ENCODE data around the gene UCN2. TPM values are rescaled to one million over a fixed set of nuclear protein-coding genes. Genes with fewer than 3 reads are reported as not detected.

The UCN2 gene
- total RNA-seq, 2 experiments from 2014 or later = not detected

GRCh38 chr3:48596157-48596556, 32.6 kb upstream of the UCN2 start:
- DNase-seq = no peak

GRCh38 chr3:48595526-48596121, 32.0 kb upstream of the UCN2 start:
- H3K4me3 Mint-ChIP-seq = no peak overlapping the region

More at GRCh38 chr3:48596157-48596556, 32.6 kb upstream of the UCN2 start:
- H3K27me3 Mint-ChIP-seq = peaks cover 23% of the 10 kb centered on the region
- H3K9me3 Mint-ChIP-seq (ENCODE audit: low read depth) = no peaks in the 10 kb centered on the region
- CTCF ChIA-PET = no interaction called here
- ATAC-seq = no peak
- no peaks in the 10 kb centered on the region for H3K4me1 Mint-ChIP-seq
- peaks cover 8% of the 10 kb centered on the region for H3K36me3 Mint-ChIP-seq
- no peak overlapping the region for H3K27ac Mint-ChIP-seq
- no peak overlapping the region for H3K4me3 Mint-ChIP-seq

GRCh38 chr3:48595075-48595525, 31.5 kb upstream of the UCN2 start, which contains the start of gene COL7A1:
TSS of gene COL7A1 (minus strand) at chr3:48595329. CDS start at chr3:48595159, 170 bp downstream.
- Mint-ChIP-seq H3K4me1 (no peaks in the 10 kb centered on the region), H3K9me3 (ENCODE audit: low read depth) (no peaks in the 10 kb centered on the region), H3K27ac (no peak within 1 kb of the TSS), H3K27me3 (peaks cover 25% of the 10 kb centered on the region), H3K36me3 (peaks cover 3% of the 10 kb centered on the region), H3K4me3 (no peak within 1 kb of the TSS)
- DNase-seq (no peak), ATAC-seq (no peak)
- CTCF ChIA-PET = no interaction called here

More at GRCh38 chr3:48595526-48596121, 32.0 kb upstream of the UCN2 start:
- ATAC-seq (peak; percentile 7), DNase-seq (no peak)
- Mint-ChIP-seq H3K36me3 (peaks cover 5% of the 10 kb centered on the region), H3K27me3 (peaks cover 25% of the 10 kb centered on the region), H3K4me1 (no peaks in the 10 kb centered on the region), H3K9me3 (ENCODE audit: low read depth) (no peaks in the 10 kb centered on the region), H3K27ac (no peak overlapping the region)
- CTCF ChIA-PET = no interaction called here

- CTCF ChIA-PET = no interaction called here
- H3K27ac Mint-ChIP-seq = no peak overlapping the region
- no peak overlapping the region for H3K4me3 Mint-ChIP-seq
- no peaks in the 10 kb centered on the region for H3K9me3 Mint-ChIP-seq (ENCODE audit: low read depth)
- no peak for ATAC-seq
- H3K36me3 Mint-ChIP-seq = peaks cover 2% of the 10 kb centered on the region
- peaks cover 29% of the 10 kb centered on the region for H3K27me3 Mint-ChIP-seq
- no peak for DNase-seq
- H3K4me1 Mint-ChIP-seq = no peaks in the 10 kb centered on the region
These were observed 31.0 kb upstream of the UCN2 start for GRCh38 chr3:48594417-48595049.

- Mint-ChIP-seq H3K36me3 (no peaks in the 10 kb centered on the region), H3K4me1 (no peaks in the 10 kb centered on the region), H3K4me3 (no peak overlapping the region), H3K27ac (no peak overlapping the region), H3K9me3 (ENCODE audit: low read depth) (no peaks in the 10 kb centered on the region), H3K27me3 (peaks cover 36% of the 10 kb centered on the region)
- CTCF ChIA-PET = interaction anchor here (0.6 kb wide), 1 partner anchor 271 kb away, joined by 3 read pairs; no protein-coding TSS in a partner anchor
- DNase-seq (no peak), ATAC-seq (no peak)
These were observed 29.8 kb upstream of the UCN2 start for GRCh38 chr3:48593337-48593736.

GRCh38 chr3:48592519-48593087, 29.0 kb upstream of the UCN2 start:
- H3K4me3 Mint-ChIP-seq = no peak overlapping the region
- H3K36me3 Mint-ChIP-seq = no peaks in the 10 kb centered on the region
- H3K27me3 Mint-ChIP-seq = peaks cover 36% of the 10 kb centered on the region
- no peak overlapping the region for H3K27ac Mint-ChIP-seq
- H3K9me3 Mint-ChIP-seq (ENCODE audit: low read depth) = no peaks in the 10 kb centered on the region
- CTCF ChIA-PET = interaction anchor here (0.6 kb wide), 1 partner anchor 271 kb away, joined by 3 read pairs; no protein-coding TSS in a partner anchor
- H3K4me1 Mint-ChIP-seq = no peaks in the 10 kb centered on the region
- ATAC-seq = no peak
- no peak for DNase-seq

GRCh38 chr3:48591886-48592518, 28.4 kb upstream of the UCN2 start:
- H3K9me3 Mint-ChIP-seq (ENCODE audit: low read depth) = no peaks in the 10 kb centered on the region
- no peaks in the 10 kb centered on the region for H3K36me3 Mint-ChIP-seq
- no peak for DNase-seq
- ATAC-seq = no peak
- H3K27ac Mint-ChIP-seq = no peak overlapping the region
- CTCF ChIA-PET = no interaction called here
- H3K4me1 Mint-ChIP-seq = no peaks in the 10 kb centered on the region
- H3K4me3 Mint-ChIP-seq = no peak overlapping the region
- H3K27me3 Mint-ChIP-seq = peaks cover 36% of the 10 kb centered on the region

- no peak overlapping the region for H3K27ac Mint-ChIP-seq
- ATAC-seq (no peak), DNase-seq (no peak)
- CTCF ChIA-PET = no interaction called here
- H3K4me3 Mint-ChIP-seq = no peak overlapping the region
- no peaks in the 10 kb centered on the region for H3K4me1 Mint-ChIP-seq
- H3K9me3 Mint-ChIP-seq (ENCODE audit: low read depth) = no peaks in the 10 kb centered on the region
- peaks cover 36% of the 10 kb centered on the region for H3K27me3 Mint-ChIP-seq
- H3K36me3 Mint-ChIP-seq = no peaks in the 10 kb centered on the region
These were observed 27.9 kb upstream of the UCN2 start for GRCh38 chr3:48591436-48591835.

GRCh38 chr3:48588230-48588629, 24.6 kb upstream of the UCN2 start:
- peaks cover 2% of the 10 kb centered on the region for H3K4me1 Mint-ChIP-seq
- DNase-seq (no peak), ATAC-seq (no peak)
- peaks cover 17% of the 10 kb centered on the region for H3K27me3 Mint-ChIP-seq
- no peak overlapping the region for H3K4me3 Mint-ChIP-seq
- no peaks in the 10 kb centered on the region for H3K9me3 Mint-ChIP-seq (ENCODE audit: low read depth)
- H3K27ac Mint-ChIP-seq = no peak overlapping the region
- CTCF ChIA-PET = no interaction called here
- H3K36me3 Mint-ChIP-seq = no peaks in the 10 kb centered on the region

GRCh38 chr3:48587686-48588085, 24.1 kb upstream of the UCN2 start:
- Mint-ChIP-seq H3K4me1 (peaks cover 2% of the 10 kb centered on the region), H3K27me3 (peaks cover 13% of the 10 kb centered on the region), H3K9me3 (ENCODE audit: low read depth) (no peaks in the 10 kb centered on the region), H3K4me3 (no peak overlapping the region), H3K36me3 (no peaks in the 10 kb centered on the region), H3K27ac (no peak overlapping the region)
- DNase-seq = no peak
- ATAC-seq = no peak
- CTCF ChIA-PET = no interaction called here

- Mint-ChIP-seq H3K27me3 (peaks cover 10% of the 10 kb centered on the region), H3K9me3 (ENCODE audit: low read depth) (no peaks in the 10 kb centered on the region), H3K27ac (no peak overlapping the region), H3K4me1 (peaks cover 2% of the 10 kb centered on the region), H3K4me3 (no peak overlapping the region), H3K36me3 (no peaks in the 10 kb centered on the region)
- no peak for ATAC-seq
- CTCF ChIA-PET = no interaction called here
- DNase-seq = no peak
These were observed 21.8 kb upstream of the UCN2 start for GRCh38 chr3:48585411-48585810.

- Mint-ChIP-seq H3K36me3 (no peaks in the 10 kb centered on the region), H3K27me3 (peaks cover 10% of the 10 kb centered on the region), H3K27ac (no peak overlapping the region), H3K4me3 (no peak overlapping the region), H3K9me3 (ENCODE audit: low read depth) (no peaks in the 10 kb centered on the region), H3K4me1 (peaks cover 2% of the 10 kb centered on the region)
- DNase-seq (no peak), ATAC-seq (no peak)
- CTCF ChIA-PET = no interaction called here
These were observed 21.3 kb upstream of the UCN2 start for GRCh38 chr3:48584836-48585235.

GRCh38 chr3:48581621-48582481, 18.3 kb upstream of the UCN2 start:
- H3K4me3 Mint-ChIP-seq = no peak overlapping the region
- DNase-seq = no peak
- H3K9me3 Mint-ChIP-seq (ENCODE audit: low read depth) = no peaks in the 10 kb centered on the region
- H3K27me3 Mint-ChIP-seq = no peaks in the 10 kb centered on the region
- H3K4me1 Mint-ChIP-seq = peaks cover 2% of the 10 kb centered on the region
- no peak overlapping the region for H3K27ac Mint-ChIP-seq
- H3K36me3 Mint-ChIP-seq = no peaks in the 10 kb centered on the region
- CTCF ChIA-PET = no interaction called here
- peak; percentile 18 for ATAC-seq

Measured in activated CD8-positive, alpha-beta memory T cell treated with anti-CD3 and anti-CD28 coated beads, Interleukin-2, amount 10 ng/mL, durations not matched to agents 7 days and 5 days (primary cell).